ENCODE measurements around the gene HIGD1B. TPM values are rescaled to one million over a fixed set of nuclear protein-coding genes. Genes with fewer than 3 reads are reported as not detected.
"Not testable (repeated sequence)": the region's sequence is repeated elsewhere in the genome, so short reads cannot be mapped to it uniquely, and the experiment has no call there.

HIGD1B gene
- not detected in 2 replicates for total RNA-seq (2014; rRNA removed; shearing (Covaris generic); ENCODE audit: low replicate concordance)

- DNase-seq (ENCODE audit: low read depth) = no peak
- in situ Hi-C loops (cut with HindIII; ENCODE audit: low pct_unique_long_range_greater_than_20kb, low sequenced_read_pairs) = no loop called here
Observed at GRCh38 chr17:44847586-44847985, at the start of gene HIGD1B. TSS of gene HIGD1B (plus strand) at chr17:44847883. CDS start at chr17:44848153, 270 bp downstream.

GRCh38 chr17:44798356-44798755, 49.3 kb upstream of the HIGD1B start:
- in situ Hi-C loops (cut with HindIII; ENCODE audit: low pct_unique_long_range_greater_than_20kb, low sequenced_read_pairs) = no loop called here
- DNase-seq (ENCODE audit: low read depth) = no peak

- in situ Hi-C loops (cut with HindIII; ENCODE audit: low pct_unique_long_range_greater_than_20kb, low sequenced_read_pairs) = no loop called here
- no peak for DNase-seq (ENCODE audit: low read depth)
Observed at GRCh38 chr17:44801880-44802279, 45.8 kb upstream of the HIGD1B start.

- no peak for DNase-seq (ENCODE audit: low read depth)
- in situ Hi-C loops (cut with HindIII; ENCODE audit: low pct_unique_long_range_greater_than_20kb, low sequenced_read_pairs) = no loop called here
Observed at GRCh38 chr17:44804302-44805089, 43.2 kb upstream of the HIGD1B start.

- in situ Hi-C loops (cut with HindIII; ENCODE audit: low pct_unique_long_range_greater_than_20kb, low sequenced_read_pairs) = no loop called here
- no peak for DNase-seq (ENCODE audit: low read depth)
Observed at GRCh38 chr17:44807093-44807816, 40.4 kb upstream of the HIGD1B start.

GRCh38 chr17:44807817-44808155, 39.9 kb upstream of the HIGD1B start:
- no peak for DNase-seq (ENCODE audit: low read depth)
- in situ Hi-C loops (cut with HindIII; ENCODE audit: low pct_unique_long_range_greater_than_20kb, low sequenced_read_pairs) = no loop called here

GRCh38 chr17:44808156-44808555, 39.5 kb upstream of the HIGD1B start:
- DNase-seq (ENCODE audit: low read depth) = no peak
- in situ Hi-C loops (cut with HindIII; ENCODE audit: low pct_unique_long_range_greater_than_20kb, low sequenced_read_pairs) = no loop called here

GRCh38 chr17:44808656-44809388, 38.9 kb upstream of the HIGD1B start:
- in situ Hi-C loops (cut with HindIII; ENCODE audit: low pct_unique_long_range_greater_than_20kb, low sequenced_read_pairs); DNase-seq (ENCODE audit: low read depth): not testable (repeated sequence)

- in situ Hi-C loops (cut with HindIII; ENCODE audit: low pct_unique_long_range_greater_than_20kb, low sequenced_read_pairs) = no loop called here
- DNase-seq (ENCODE audit: low read depth) = no peak
Observed at GRCh38 chr17:44812263-44812662, 35.4 kb upstream of the HIGD1B start.

- DNase-seq (ENCODE audit: low read depth); in situ Hi-C loops (cut with HindIII; ENCODE audit: low pct_unique_long_range_greater_than_20kb, low sequenced_read_pairs): not testable (repeated sequence)
Observed at GRCh38 chr17:44818508-44818907, 29.2 kb upstream of the HIGD1B start.

- in situ Hi-C loops (cut with HindIII; ENCODE audit: low pct_unique_long_range_greater_than_20kb, low sequenced_read_pairs) = no loop called here
- peak; percentile 77 for DNase-seq (ENCODE audit: low read depth)
Observed at GRCh38 chr17:44820631-44821212, 27.0 kb upstream of the HIGD1B start.

GRCh38 chr17:44825236-44825635, 22.4 kb upstream of the HIGD1B start:
- in situ Hi-C loops (cut with HindIII; ENCODE audit: low pct_unique_long_range_greater_than_20kb, low sequenced_read_pairs); DNase-seq (ENCODE audit: low read depth): not testable (repeated sequence)

- DNase-seq (ENCODE audit: low read depth) = peak; percentile 67
Observed at GRCh38 chr17:44826123-44826790, 21.4 kb upstream of the HIGD1B start.

GRCh38 chr17:44827863-44828262, 19.8 kb upstream of the HIGD1B start:
- DNase-seq (ENCODE audit: low read depth) = peak; percentile 29
- in situ Hi-C loops (cut with HindIII; ENCODE audit: low pct_unique_long_range_greater_than_20kb, low sequenced_read_pairs) = no loop called here

More at GRCh38 chr17:44826123-44826790, 21.4 kb upstream of the HIGD1B start:
- in situ Hi-C loops (cut with HindIII; ENCODE audit: low pct_unique_long_range_greater_than_20kb, low sequenced_read_pairs) = no loop called here

- in situ Hi-C loops (cut with HindIII; ENCODE audit: low pct_unique_long_range_greater_than_20kb, low sequenced_read_pairs) = no loop called here
- no peak for DNase-seq (ENCODE audit: low read depth)
Observed at GRCh38 chr17:44828919-44829522, 18.7 kb upstream of the HIGD1B start.

GRCh38 chr17:44829523-44830358, 17.9 kb upstream of the HIGD1B start, which contains the start of gene GJC1:
TSS of gene GJC1 (minus strand) at chr17:44830287. CDS start at chr17:44805817, 24,470 bp downstream.
- peak; percentile 51 for DNase-seq (ENCODE audit: low read depth)
- in situ Hi-C loops (cut with HindIII; ENCODE audit: low pct_unique_long_range_greater_than_20kb, low sequenced_read_pairs) = no loop called here

Data from Caki2 (cell line).